ENCODE measurements around the gene CYP1B1. TPM values are rescaled to one million over a fixed set of nuclear protein-coding genes. Genes with fewer than 3 reads are reported as not detected.
"Not testable (repeated sequence)": the region's sequence is repeated elsewhere in the genome, so short reads cannot be mapped to it uniquely, and the experiment has no call there.

The CYP1B1 gene
- total RNA-seq, 2 experiments from 2014 or later: 6.3 TPM

- H3K4me3 Mint-ChIP-seq; H3K27ac Mint-ChIP-seq; ATAC-seq; H3K36me3 Mint-ChIP-seq (ENCODE audit: low read depth); POLR2A ChIA-PET; CTCF ChIA-PET; intact Hi-C loops (cut with DNase I, micrococcal nuclease); H3K9me3 Mint-ChIP-seq (ENCODE audit: low read depth); H3K4me1 Mint-ChIP-seq; DNase-seq: not testable (repeated sequence)
- H3K27me3 Mint-ChIP-seq: peaks cover 54% of the 10 kb centered on the region
Measured at GRCh38 chr2:38085998-38086698, 10.2 kb upstream of the CYP1B1 start.

GRCh38 chr2:38084556-38084955 lies 8.6 kb upstream of the CYP1B1 start:
- intact Hi-C loops (cut with DNase I, micrococcal nuclease); POLR2A ChIA-PET; H3K4me3 Mint-ChIP-seq; DNase-seq; H3K4me1 Mint-ChIP-seq; ATAC-seq; H3K9me3 Mint-ChIP-seq (ENCODE audit: low read depth); H3K36me3 Mint-ChIP-seq (ENCODE audit: low read depth); H3K27ac Mint-ChIP-seq; CTCF ChIA-PET: not testable (repeated sequence)
- peaks cover 64% of the 10 kb centered on the region for H3K27me3 Mint-ChIP-seq

GRCh38 chr2:38082727-38083126 lies 6.8 kb upstream of the CYP1B1 start:
- CTCF ChIA-PET; H3K4me3 Mint-ChIP-seq; H3K9me3 Mint-ChIP-seq (ENCODE audit: low read depth); H3K4me1 Mint-ChIP-seq; ATAC-seq; H3K36me3 Mint-ChIP-seq (ENCODE audit: low read depth); POLR2A ChIA-PET; H3K27ac Mint-ChIP-seq; intact Hi-C loops (cut with DNase I, micrococcal nuclease); DNase-seq: not testable (repeated sequence)
- H3K27me3 Mint-ChIP-seq: peaks cover 71% of the 10 kb centered on the region

GRCh38 chr2:38080346-38080745 lies 4.4 kb upstream of the CYP1B1 start:
- ATAC-seq: no peak
- intact Hi-C loops (cut with DNase I, micrococcal nuclease): no loop called here
- POLR2A ChIA-PET: no interaction called here

GRCh38 chr2:38079116-38080052 lies 3.4 kb upstream of the CYP1B1 start:
- DNase-seq (no peak), ATAC-seq (no peak)
- intact Hi-C loops (cut with DNase I, micrococcal nuclease): loop anchor here (5.0 to 10.0 kb wide), 3 partner anchors 95 to 702 kb away; no protein-coding TSS in a partner anchor
- ChIA-PET CTCF (interaction anchor here (0.5 to 1.2 kb wide), 5 partner anchors 10 to 540 kb away, joined by 3 read pairs; no protein-coding TSS in a partner anchor), POLR2A (no interaction called here)
- peaks cover 18% of the 10 kb centered on the region for H3K4me1 Mint-ChIP-seq
- no peak overlapping the region for H3K27ac Mint-ChIP-seq
- no peaks in the 10 kb centered on the region for H3K9me3 Mint-ChIP-seq (ENCODE audit: low read depth)
- no peak overlapping the region for H3K4me3 Mint-ChIP-seq
- peaks cover 62% of the 10 kb centered on the region for H3K27me3 Mint-ChIP-seq
- no peaks in the 10 kb centered on the region for H3K36me3 Mint-ChIP-seq (ENCODE audit: low read depth)

More at GRCh38 chr2:38080346-38080745, 4.4 kb upstream of the CYP1B1 start:
- Mint-ChIP-seq H3K4me1 (peaks cover 14% of the 10 kb centered on the region), H3K9me3 (ENCODE audit: low read depth) (no peaks in the 10 kb centered on the region), H3K27ac (no peak overlapping the region), H3K36me3 (ENCODE audit: low read depth) (no peaks in the 10 kb centered on the region), H3K27me3 (peaks cover 66% of the 10 kb centered on the region), H3K4me3 (no peak overlapping the region)
- DNase-seq: no peak
- CTCF ChIA-PET: interaction anchor here (1.2 kb wide), 1 partner anchor 9 kb away, joined by 3 read pairs; no protein-coding TSS in a partner anchor

- ATAC-seq (peak; percentile 1), DNase-seq (no peak)
- ChIA-PET CTCF (interaction anchor here (0.6 to 2.1 kb wide), 8 partner anchors 37 to 681 kb away, joined by 3 to 7 read pairs (median 4); no protein-coding TSS in a partner anchor), POLR2A (interaction anchor here (1.1 kb wide), 1 partner anchor 20 kb away, joined by 3 read pairs; no protein-coding TSS in a partner anchor)
- H3K4me3 Mint-ChIP-seq: peak overlapping the region; percentile 49
- intact Hi-C loops (cut with DNase I, micrococcal nuclease): loop anchor here (2.0 to 10.0 kb wide), 7 partner anchors 29 to 700 kb away; partner anchors contain the start of gene ATL2 (in 1 of the 2)
- no peaks in the 10 kb centered on the region for H3K9me3 Mint-ChIP-seq (ENCODE audit: low read depth)
- peaks cover 24% of the 10 kb centered on the region for H3K4me1 Mint-ChIP-seq
- H3K27me3 Mint-ChIP-seq: peaks cover 65% of the 10 kb centered on the region
- peaks cover 2% of the 10 kb centered on the region for H3K36me3 Mint-ChIP-seq (ENCODE audit: low read depth)
- H3K27ac Mint-ChIP-seq: peak overlapping the region; percentile 81
Measured at GRCh38 chr2:38077431-38077769, 1.4 kb upstream of the CYP1B1 start.

GRCh38 chr2:38076710-38077430 lies 919 bp upstream of the CYP1B1 start:
- intact Hi-C loops (cut with DNase I, micrococcal nuclease): loop anchor here (1.0 to 10.0 kb wide), 10 partner anchors 30 to 700 kb away; partner anchors contain the start of genes ATL2 (in 1 of the 2) and RMDN2 (in 1 of the 2)
- POLR2A ChIA-PET: interaction anchor here (0.6 to 1.3 kb wide), 3 partner anchors 19 to 993 kb away, joined by 3 to 8 read pairs (median 3); partner anchors contain the start of gene HEATR5B
- Mint-ChIP-seq H3K27ac (peak overlapping the region; percentile 88), H3K36me3 (ENCODE audit: low read depth) (peaks cover 2% of the 10 kb centered on the region), H3K27me3 (peaks cover 64% of the 10 kb centered on the region), H3K4me3 (peak overlapping the region; percentile 71), H3K9me3 (ENCODE audit: low read depth) (no peaks in the 10 kb centered on the region), H3K4me1 (peaks cover 24% of the 10 kb centered on the region)
- DNase-seq: peak; percentile 90
- peak; percentile 75 for ATAC-seq
- CTCF ChIA-PET: interaction anchor here (0.7 to 2.1 kb wide), 14 partner anchors 24 to 693 kb away, joined by 3 to 7 read pairs (median 3); no protein-coding TSS in a partner anchor

GRCh38 chr2:38076152-38076709 lies 280 bp upstream of the CYP1B1 start:
- CTCF ChIA-PET: interaction anchor here (0.6 to 2.1 kb wide), 16 partner anchors 23 to 693 kb away, joined by 3 to 7 read pairs (median 3); no protein-coding TSS in a partner anchor
- DNase-seq: peak; percentile 81
- Mint-ChIP-seq H3K4me1 (peaks cover 24% of the 10 kb centered on the region), H3K4me3 (peak overlapping the region; percentile 71), H3K9me3 (ENCODE audit: low read depth) (no peaks in the 10 kb centered on the region), H3K36me3 (ENCODE audit: low read depth) (peaks cover 2% of the 10 kb centered on the region), H3K27me3 (peaks cover 60% of the 10 kb centered on the region), H3K27ac (peak overlapping the region; percentile 88)
- intact Hi-C loops (cut with DNase I, micrococcal nuclease): loop anchor here (1.0 to 10.0 kb wide), 10 partner anchors 31 to 699 kb away; partner anchors contain the start of genes ATL2 (in 1 of the 2) and RMDN2 (in 1 of the 2)
- peak; percentile 67 for ATAC-seq
- POLR2A ChIA-PET: interaction anchor here (1.1 to 1.3 kb wide), 2 partner anchors 20 to 21 kb away, joined by 3 to 8 read pairs; no protein-coding TSS in a partner anchor

GRCh38 chr2:38074764-38075506 lies 1.0 kb downstream of the CYP1B1 start:
- DNase-seq (peak; percentile 42), ATAC-seq (no peak)
- H3K4me3 Mint-ChIP-seq: peak overlapping the region; percentile 51
- H3K27ac Mint-ChIP-seq: no peak overlapping the region
- ChIA-PET POLR2A (no interaction called here), CTCF (no interaction called here)
- H3K27me3 Mint-ChIP-seq: peaks cover 56% of the 10 kb centered on the region
- H3K9me3 Mint-ChIP-seq (ENCODE audit: low read depth): no peaks in the 10 kb centered on the region
- H3K36me3 Mint-ChIP-seq (ENCODE audit: low read depth): peaks cover 2% of the 10 kb centered on the region
- intact Hi-C loops (cut with DNase I, micrococcal nuclease): loop anchor here (5.0 to 10.0 kb wide), 4 partner anchors 38 to 698 kb away; no protein-coding TSS in a partner anchor
- peaks cover 24% of the 10 kb centered on the region for H3K4me1 Mint-ChIP-seq

All from activated CD4-positive, alpha-beta T cell treated with anti-CD3 and anti-CD28 coated beads for 36 hours (primary cell).